Measurements from ENCODE around the gene BATF. TPM values are rescaled to one million over a fixed set of nuclear protein-coding genes. Genes with fewer than 3 reads are reported as not detected.

The BATF gene
- total RNA-seq, 1 experiment from 2014 or later, result not detected

- no peak for DNase-seq
- Histone ChIP-seq H3K27me3 (no peaks in the 10 kb centered on the region), H3K9me3 (no peaks in the 10 kb centered on the region), H3K36me3 (no peaks in the 10 kb centered on the region), H3K4me3 (no peak overlapping the region)
Measured at GRCh38 chr14:75566321-75566720, 44.1 kb downstream of the BATF start.

GRCh38 chr14:75566752-75567151 is 44.5 kb downstream of the BATF start:
- Histone ChIP-seq H3K27me3 (no peaks in the 10 kb centered on the region), H3K9me3 (no peaks in the 10 kb centered on the region), H3K36me3 (no peaks in the 10 kb centered on the region), H3K4me3 (no peak overlapping the region)
- DNase-seq, result no peak

GRCh38 chr14:75568140-75568539 is 45.9 kb downstream of the BATF start:
- Histone ChIP-seq H3K9me3 (no peaks in the 10 kb centered on the region), H3K4me3 (no peak overlapping the region), H3K27me3 (no peaks in the 10 kb centered on the region), H3K36me3 (no peaks in the 10 kb centered on the region)
- DNase-seq, result no peak

GRCh38 chr14:75568791-75569190 is 46.5 kb downstream of the BATF start:
- no peaks in the 10 kb centered on the region for H3K9me3 ChIP-seq
- no peaks in the 10 kb centered on the region for H3K36me3 ChIP-seq
- no peak overlapping the region for H3K4me3 ChIP-seq
- DNase-seq, result no peak
- no peaks in the 10 kb centered on the region for H3K27me3 ChIP-seq

- Histone ChIP-seq H3K9me3 (no peaks in the 10 kb centered on the region), H3K27me3 (no peaks in the 10 kb centered on the region), H3K4me3 (no peak overlapping the region), H3K36me3 (no peaks in the 10 kb centered on the region)
- DNase-seq, result no peak
Measured at GRCh38 chr14:75570797-75571196, 48.5 kb downstream of the BATF start.

- Histone ChIP-seq H3K27me3 (no peaks in the 10 kb centered on the region), H3K9me3 (no peaks in the 10 kb centered on the region), H3K36me3 (no peaks in the 10 kb centered on the region), H3K4me3 (no peak overlapping the region)
- DNase-seq, result no peak
Measured at GRCh38 chr14:75572104-75572503, 49.8 kb downstream of the BATF start.

- no peak for DNase-seq
Measured at GRCh38 chr14:75577090-75577489, 54.8 kb downstream of the BATF start.

GRCh38 chr14:75577729-75578101 is 55.4 kb downstream of the BATF start:
- DNase-seq, result peak; percentile 76
- Histone ChIP-seq H3K36me3 (no peaks in the 10 kb centered on the region), H3K27me3 (no peaks in the 10 kb centered on the region), H3K9me3 (no peaks in the 10 kb centered on the region), H3K4me3 (peak overlapping the region; percentile 43)

More at GRCh38 chr14:75577090-75577489, 54.8 kb downstream of the BATF start:
- Histone ChIP-seq H3K36me3 (no peaks in the 10 kb centered on the region), H3K27me3 (no peaks in the 10 kb centered on the region), H3K4me3 (no peak overlapping the region), H3K9me3 (no peaks in the 10 kb centered on the region)

GRCh38 chr14:75578102-75578785 is 56.0 kb downstream of the BATF start, which contains the start of gene FLVCR2:
Gene FLVCR2 (plus strand): TSS chr14:75578620. CDS start chr14:75578973, 353 bp downstream.
- H3K36me3 ChIP-seq, result no peaks in the 10 kb centered on the region

GRCh38 chr14:75578786-75579337 is 56.6 kb downstream of the BATF start:
- no peaks in the 10 kb centered on the region for H3K27me3 ChIP-seq
- peak overlapping the region; percentile 43 for H3K4me3 ChIP-seq
- no peaks in the 10 kb centered on the region for H3K36me3 ChIP-seq
- no peaks in the 10 kb centered on the region for H3K9me3 ChIP-seq
- DNase-seq, result no peak

More at GRCh38 chr14:75578102-75578785, 56.0 kb downstream of the BATF start, which contains the start of gene FLVCR2:
- Histone ChIP-seq H3K27me3 (no peaks in the 10 kb centered on the region), H3K9me3 (no peaks in the 10 kb centered on the region), H3K4me3 (peak within 1 kb of the TSS; percentile 43)
- peak; percentile 61 for DNase-seq

- Histone ChIP-seq H3K9me3 (no peaks in the 10 kb centered on the region), H3K4me3 (no peak overlapping the region), H3K36me3 (no peaks in the 10 kb centered on the region), H3K27me3 (no peaks in the 10 kb centered on the region)
- DNase-seq, result no peak
Measured at GRCh38 chr14:75579338-75579864, 57.1 kb downstream of the BATF start.

GRCh38 chr14:75579882-75580281 is 57.6 kb downstream of the BATF start:
- Histone ChIP-seq H3K4me3 (no peak overlapping the region), H3K27me3 (no peaks in the 10 kb centered on the region), H3K9me3 (no peaks in the 10 kb centered on the region), H3K36me3 (no peaks in the 10 kb centered on the region)
- peak; percentile 2 for DNase-seq

GRCh38 chr14:75587388-75587787 is 65.1 kb downstream of the BATF start:
- no peaks in the 10 kb centered on the region for H3K36me3 ChIP-seq
- DNase-seq, result no peak
- no peaks in the 10 kb centered on the region for H3K27me3 ChIP-seq
- H3K9me3 ChIP-seq, result no peaks in the 10 kb centered on the region
- H3K4me3 ChIP-seq, result no peak overlapping the region

GRCh38 chr14:75589931-75590330 is 67.7 kb downstream of the BATF start:
- Histone ChIP-seq H3K9me3 (no peaks in the 10 kb centered on the region), H3K27me3 (no peaks in the 10 kb centered on the region), H3K36me3 (no peaks in the 10 kb centered on the region), H3K4me3 (no peak overlapping the region)
- DNase-seq, result no peak

GRCh38 chr14:75591331-75591946 is 69.2 kb downstream of the BATF start:
- no peak for DNase-seq
- H3K36me3 ChIP-seq, result no peaks in the 10 kb centered on the region
- no peaks in the 10 kb centered on the region for H3K9me3 ChIP-seq
- H3K4me3 ChIP-seq, result no peak overlapping the region
- no peaks in the 10 kb centered on the region for H3K27me3 ChIP-seq

- H3K4me3 ChIP-seq, result no peak overlapping the region
- H3K9me3 ChIP-seq, result no peaks in the 10 kb centered on the region
- no peaks in the 10 kb centered on the region for H3K27me3 ChIP-seq
- no peaks in the 10 kb centered on the region for H3K36me3 ChIP-seq
- peak; percentile 3 for DNase-seq
Measured at GRCh38 chr14:75591987-75592575, 69.8 kb downstream of the BATF start.

- DNase-seq, result no peak
- Histone ChIP-seq H3K9me3 (no peaks in the 10 kb centered on the region), H3K27me3 (no peaks in the 10 kb centered on the region), H3K36me3 (no peaks in the 10 kb centered on the region), H3K4me3 (no peak overlapping the region)
Measured at GRCh38 chr14:75595226-75595625, 73.0 kb downstream of the BATF start.

All from MG63 (cell line).